PFSK-1 (cell line): ENCODE measurements around the gene PRMT7.

Source experiments
- FOXP2 ChIP-seq: optimal IDR thresholded peaks from 2 replicates; pipeline ENCODE3; 2011; ENCODE audit warnings: borderline replicate concordance, control low read depth, inconsistent platforms; ENCODE audit not compliant: insufficient read depth; ENCODE audit errors: extremely low read length, extremely low read depth
- POLR2AphosphoS5 ChIP-seq: IDR thresholded peaks from 2 replicates; pipeline ENCODE4 v1.6.1; 2012; ENCODE audit warnings: low read depth, mild to moderate bottlenecking, control low read depth, low read length, moderate library complexity
- REST ChIP-seq, 2 experiments: IDR thresholded peaks; 2 replicates each; pipeline versions ENCODE4 v1.6.1 to v1.8.0; 2011 to 2012; ENCODE audit warnings: low read depth in 2 of 2, low read length in 2 of 2, control low read depth in 1 of 2, inconsistent platforms in 1 of 2, mild to moderate bottlenecking in 1 of 2, moderate library complexity in 1 of 2; ENCODE audit not compliant: insufficient read depth in 1 of 2
- TAF1 ChIP-seq: IDR thresholded peaks from 2 replicates; pipeline ENCODE4 v1.6.1; 2012; ENCODE audit warnings: low read length, control low read depth, borderline replicate concordance; ENCODE audit not compliant: insufficient read depth

- no peak for TF ChIP-seq TAF1
- no peak for TF ChIP-seq POLR2AphosphoS5
- no peak for TF ChIP-seq REST (IDR thresholded peaks at IDR 0.05; ENCODE audit: insufficient read depth in 1 of 2, low read depth in 2 of 2, low read length in 2 of 2)
- TF ChIP-seq FOXP2 = no peak
These were observed 62.9 kb downstream of the PRMT7 start for GRCh38 chr16:68373528-68374245.
